ENCODE results near the gene RAB24. TPM values are rescaled to one million over a fixed set of nuclear protein-coding genes. Genes with fewer than 3 reads are reported as not detected.
A peak's percentile ranks its signal among the peaks of the same experiment; 100 is the strongest.

RAB24 gene
- 10 to 100 TPM; 18.9 to 38.9 (median 23.8) TPM for total RNA-seq

DNA sequence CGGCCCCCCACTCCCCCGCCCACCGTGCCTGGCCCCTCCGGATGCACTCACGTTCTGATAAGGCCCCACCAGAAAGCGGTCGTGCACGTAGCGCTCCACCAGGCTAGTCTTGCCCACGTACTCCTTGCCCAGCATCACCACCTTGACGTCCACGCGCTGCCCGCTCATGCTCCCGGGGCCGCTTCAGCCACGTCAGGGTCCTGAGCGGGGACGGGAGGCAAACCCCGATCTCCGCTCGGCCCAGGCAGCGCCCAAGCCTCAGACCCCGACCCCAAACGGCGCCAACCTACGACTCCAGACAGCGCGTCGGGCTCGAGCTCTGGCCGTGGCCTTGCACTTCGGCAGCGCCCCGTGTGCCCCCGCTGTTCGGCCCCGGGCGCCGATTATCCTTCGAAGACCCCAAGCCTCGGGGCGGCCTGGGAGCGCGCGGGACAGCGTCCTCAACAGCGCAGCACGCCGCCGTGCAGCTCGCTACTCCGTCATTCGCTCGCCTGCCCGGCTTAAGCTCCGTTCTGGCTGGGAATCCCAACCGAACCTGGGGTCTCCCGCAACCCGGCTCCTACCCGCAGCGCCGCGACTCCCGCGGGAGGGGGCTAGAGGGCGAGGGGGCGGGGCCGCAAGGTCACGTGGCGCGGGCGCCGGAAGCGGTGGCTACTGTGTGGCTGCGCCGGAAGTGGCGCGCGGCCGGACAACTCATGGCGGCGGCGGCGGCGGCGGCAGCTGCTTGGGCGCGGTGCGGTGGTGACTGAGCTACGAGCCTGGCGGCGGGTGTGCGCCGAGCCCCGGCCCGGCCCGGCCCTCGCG lies at the start of gene RAB24, which contains the start of gene PRELID1:
TSS of gene RAB24 (minus strand) at position 599 of the 804 bp plus-strand sequence. CDS start at position 168, 431 bp downstream.
TSS of gene PRELID1 (plus strand) at position 679 of the 804 bp plus-strand sequence. CDS start 187 bp downstream, outside the sequence.
- DNase-seq (ENCODE audit: low spot score) (peak; percentile 83), ATAC-seq (ENCODE audit: low FRiP score) (peak; percentile 59)
- TF ChIP-seq, protein P1, sequence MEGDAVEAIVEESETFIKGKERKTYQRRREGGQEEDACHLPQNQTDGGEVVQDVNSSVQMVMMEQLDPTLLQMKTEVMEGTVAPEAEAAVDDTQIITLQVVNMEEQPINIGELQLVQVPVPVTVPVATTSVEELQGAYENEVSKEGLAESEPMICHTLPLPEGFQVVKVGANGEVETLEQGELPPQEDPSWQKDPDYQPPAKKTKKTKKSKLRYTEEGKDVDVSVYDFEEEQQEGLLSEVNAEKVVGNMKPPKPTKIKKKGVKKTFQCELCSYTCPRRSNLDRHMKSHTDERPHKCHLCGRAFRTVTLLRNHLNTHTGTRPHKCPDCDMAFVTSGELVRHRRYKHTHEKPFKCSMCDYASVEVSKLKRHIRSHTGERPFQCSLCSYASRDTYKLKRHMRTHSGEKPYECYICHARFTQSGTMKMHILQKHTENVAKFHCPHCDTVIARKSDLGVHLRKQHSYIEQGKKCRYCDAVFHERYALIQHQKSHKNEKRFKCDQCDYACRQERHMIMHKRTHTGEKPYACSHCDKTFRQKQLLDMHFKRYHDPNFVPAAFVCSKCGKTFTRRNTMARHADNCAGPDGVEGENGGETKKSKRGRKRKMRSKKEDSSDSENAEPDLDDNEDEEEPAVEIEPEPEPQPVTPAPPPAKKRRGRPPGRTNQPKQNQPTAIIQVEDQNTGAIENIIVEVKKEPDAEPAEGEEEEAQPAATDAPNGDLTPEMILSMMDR (IDR thresholded peaks at IDR 0.05), result no peak

DNA sequence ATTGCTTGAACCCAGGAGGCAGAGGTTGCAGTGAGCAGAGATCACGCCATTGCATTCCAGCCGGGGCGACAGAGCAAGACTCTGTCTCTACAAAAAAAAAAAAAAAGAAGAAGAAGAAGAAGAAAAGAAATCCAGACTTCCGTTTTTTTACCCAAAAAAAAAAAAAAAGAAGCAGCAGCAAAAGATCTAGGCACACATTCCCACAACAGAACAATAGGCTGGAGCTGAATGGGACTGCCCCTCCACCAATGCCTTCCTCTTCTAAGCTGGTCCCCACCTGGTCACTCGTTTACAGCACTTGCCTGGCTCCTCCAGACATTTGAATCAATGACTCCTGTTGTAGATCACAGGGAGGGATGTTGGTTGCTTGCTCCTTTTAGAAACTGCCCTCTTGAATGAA lies 49.6 kb upstream of the RAB24 start:
- ATAC-seq (ENCODE audit: low FRiP score) (no peak), DNase-seq (ENCODE audit: low spot score) (no peak)
- TF ChIP-seq, protein P1 (IDR thresholded peaks at IDR 0.05), result no peak

DNA sequence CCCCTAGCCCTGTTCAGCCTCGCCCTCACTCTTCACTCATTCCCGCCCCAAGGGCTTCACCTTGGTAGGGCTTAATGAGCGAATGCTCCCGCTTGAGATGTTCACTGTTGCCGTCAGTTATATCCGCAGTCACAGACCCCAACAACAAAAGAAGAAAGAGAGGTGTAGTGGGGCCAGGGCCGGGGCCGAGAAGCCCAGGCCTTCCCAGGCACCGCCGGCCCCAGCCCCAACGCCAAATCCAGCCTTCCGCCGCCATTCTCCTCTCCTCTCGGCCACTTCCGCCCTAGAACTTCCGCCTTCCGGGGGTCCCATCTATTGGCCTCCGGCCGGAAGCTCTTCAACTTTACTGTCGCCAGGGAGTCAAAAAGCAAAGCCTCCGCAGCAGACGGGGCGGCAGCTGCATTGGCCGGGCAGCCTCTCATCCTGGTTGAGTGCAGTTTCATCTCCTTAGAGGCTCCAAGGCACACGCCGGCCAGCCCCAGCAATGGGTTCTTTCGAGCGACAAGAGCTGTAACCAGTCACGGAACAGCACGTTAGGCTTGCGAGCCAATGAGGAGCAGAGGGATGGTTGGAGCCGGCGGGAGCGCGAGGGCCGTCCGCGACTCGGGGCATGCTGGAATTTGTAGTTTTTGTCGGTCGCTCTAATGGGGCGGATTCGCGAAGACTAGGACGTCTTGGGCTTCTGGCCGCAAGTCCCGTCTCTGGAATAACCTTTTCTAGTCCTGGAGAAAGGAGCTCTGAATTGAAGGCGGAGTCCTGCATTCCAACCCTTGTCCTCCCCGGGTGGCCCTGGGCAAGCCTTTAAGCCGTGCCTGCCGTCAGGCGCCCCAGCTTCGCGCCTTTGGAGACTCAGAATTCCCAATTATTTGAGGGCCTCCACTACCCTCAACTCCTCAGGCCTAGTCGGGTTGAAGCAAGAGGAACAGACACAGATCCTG lies 48.1 kb upstream of the RAB24 start, which contains the start of gene LMAN2:
TSS of gene LMAN2 (minus strand) at position 277 of the 938 bp plus-strand sequence. CDS start at position 256, 21 bp downstream.
- ATAC-seq (ENCODE audit: low FRiP score) (peak; percentile 97), DNase-seq (ENCODE audit: low spot score) (peak; percentile 80)
- TF ChIP-seq, protein P1 (IDR thresholded peaks at IDR 0.05), result no peak

DNA sequence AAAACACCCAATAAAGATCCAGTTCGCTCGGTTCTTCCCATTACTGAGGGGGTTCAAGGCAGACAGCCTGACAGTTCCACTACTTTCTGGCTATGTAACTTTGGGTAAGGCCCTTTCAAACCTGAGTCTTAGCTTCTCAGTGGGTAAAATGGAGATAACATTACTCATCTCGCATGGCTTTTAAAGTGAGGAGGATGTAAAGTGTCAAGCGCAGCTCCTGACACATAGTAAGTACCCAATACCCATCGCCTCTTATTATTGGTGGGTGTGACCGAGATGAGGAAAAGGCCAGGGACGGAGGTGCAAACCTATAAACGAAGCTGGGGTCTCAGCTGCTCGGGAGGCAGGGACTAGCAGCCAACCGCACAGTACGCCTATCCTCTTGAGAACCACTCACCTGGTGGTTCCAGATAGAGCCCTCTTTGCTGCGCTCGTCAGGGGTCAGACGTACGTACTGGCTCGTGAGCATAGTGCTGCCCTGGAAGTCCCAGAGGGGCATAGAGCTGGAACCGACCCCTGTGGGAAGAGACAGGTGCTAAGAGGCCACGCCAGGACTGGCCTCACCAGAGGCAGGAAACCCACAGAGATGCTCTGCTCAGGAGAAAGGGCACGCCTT lies 47.4 kb upstream of the RAB24 start:
- DNase-seq (ENCODE audit: low spot score) (no peak), ATAC-seq (ENCODE audit: low FRiP score) (no peak)
- TF ChIP-seq, protein P1 (IDR thresholded peaks at IDR 0.05), result no peak

DNA sequence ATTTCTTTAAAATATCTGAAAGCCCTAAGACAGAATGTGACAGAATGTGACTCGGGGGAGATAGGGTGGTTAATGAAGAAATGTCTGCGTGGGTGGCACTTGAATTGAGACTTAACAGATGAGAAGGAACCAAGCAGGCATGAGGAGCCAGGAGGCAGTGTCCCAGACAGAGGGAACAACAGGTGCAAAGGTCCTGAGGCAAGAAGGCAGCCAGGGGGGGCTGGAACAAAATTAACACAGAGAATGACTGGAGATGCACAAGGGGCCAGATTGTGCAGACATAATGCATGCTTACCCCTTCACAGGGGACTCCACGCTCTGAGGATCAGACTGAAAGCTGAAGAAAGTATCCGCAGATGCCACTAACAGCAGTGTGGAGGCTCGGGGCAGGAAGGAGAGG lies 46.2 kb upstream of the RAB24 start:
- no peak for DNase-seq (ENCODE audit: low spot score)
- TF ChIP-seq, protein P1 (IDR thresholded peaks at IDR 0.05), result no peak
- ATAC-seq (ENCODE audit: low FRiP score), result no peak

DNA sequence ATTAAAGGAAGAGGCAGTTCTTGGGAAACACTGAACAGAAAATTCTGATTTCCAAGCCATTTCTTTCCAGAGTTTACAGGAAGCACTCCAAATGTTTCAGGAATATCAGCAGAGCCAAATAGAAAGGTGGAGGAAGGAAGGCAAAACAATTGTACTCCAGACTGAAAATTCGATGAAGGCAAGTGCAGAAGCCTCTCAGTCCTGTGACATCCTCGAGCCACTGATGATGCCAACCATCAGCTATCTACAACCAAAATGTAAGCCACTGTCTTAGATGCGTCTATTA lies 45.8 kb upstream of the RAB24 start:
- ATAC-seq (ENCODE audit: low FRiP score) (no peak), DNase-seq (ENCODE audit: low spot score) (no peak)
- TF ChIP-seq, protein P1 (IDR thresholded peaks at IDR 0.05), result no peak

Data from omental fat pad (tissue), 4 donors.